Common myeloid progenitor, CD34-positive (primary cell): ENCODE measurements around the gene CD19.
A peak's percentile ranks its signal among the peaks of the same experiment; 100 is the strongest.

ENCODE experiments used
- CTCF ChIA-PET: fragments of 350-600 bp; sonication (Branson Sonifier 250); formaldehyde crosslinking; loops from one replicate; lab custom pipeline; 2021; ENCODE audit warnings: antibody characterized with exemption; lab: Charles Lee
- POLR2A ChIA-PET: fragments of 350-600 bp; sonication (Branson Sonifier 250); formaldehyde crosslinking; loops from one replicate; lab custom pipeline; 2021; ENCODE audit warnings: antibody characterized with exemption; lab: Charles Lee
- DNase-seq, 3 donors: peaks; one replicate each; pipeline versions ENCODE4 v3.0.0 to v3.0.0-alpha.2; 2013
- H3K27ac ChIP-seq, 2 experiments: 1 replicate in 1 of 2; 2 replicates in 1 of 2; pipeline ENCODE4 v1.7.0; 2013; ENCODE audit warnings: inconsistent platforms in 2 of 2, low read length in 2 of 2, mild to moderate bottlenecking in 2 of 2, low read depth in 1 of 2, moderate library complexity in 1 of 2; ENCODE audit not compliant: severe bottlenecking in 2 of 2, insufficient read depth in 1 of 2, poor library complexity in 1 of 2
- H3K27me3 ChIP-seq, 5 experiments: replicated peaks in 2 of 5; 1 replicate in 3 of 5; 2 replicates in 2 of 5; pipeline versions ENCODE4 v1.6.1 to v1.7.0; 2013; ENCODE audit warnings: low read length in 4 of 5, mild to moderate bottlenecking in 2 of 5, moderate library complexity in 2 of 5, inconsistent platforms in 1 of 5; ENCODE audit not compliant: insufficient read depth in 5 of 5, control insufficient read depth in 4 of 5
- H3K36me3 ChIP-seq, 4 experiments: 1 replicate in 2 of 4; 2 replicates in 2 of 4; pipeline versions ENCODE4 v1.6.1 to v1.7.0; 2013; ENCODE audit warnings: low read length in 3 of 4, control low read depth in 1 of 4, mild to moderate bottlenecking in 1 of 4; ENCODE audit not compliant: control insufficient read depth in 4 of 4, insufficient read depth in 4 of 4
- H3K4me1 ChIP-seq, 4 experiments: 1 replicate in 3 of 4; 2 replicates in 1 of 4; pipeline versions ENCODE4 v1.6.1 to v1.7.1; 2013; ENCODE audit warnings: low read length in 3 of 4, mild to moderate bottlenecking in 3 of 4, control low read depth in 1 of 4, inconsistent platforms in 1 of 4, moderate library complexity in 1 of 4; ENCODE audit not compliant: control insufficient read depth in 4 of 4, insufficient read depth in 4 of 4; ENCODE audit errors: control extremely low read depth in 1 of 4
- H3K4me3 ChIP-seq, 7 experiments: 1 replicate in 4 of 7; 2 replicates in 3 of 7; pipeline versions ENCODE4 v1.5.1 to v1.7.0; 2013; ENCODE audit warnings: mild to moderate bottlenecking in 7 of 7, low read length in 6 of 7, moderate library complexity in 6 of 7, inconsistent platforms in 2 of 7, low read depth in 2 of 7, control low read depth in 1 of 7; ENCODE audit not compliant: insufficient read depth in 4 of 7, control insufficient read depth in 1 of 7; ENCODE audit errors: extremely low read depth in 1 of 7
- H3K9me3 ChIP-seq, 5 experiments: 1 replicate in 4 of 5; 2 replicates in 1 of 5; pipeline versions ENCODE4 v1.6.1 to v1.7.1; 2013; ENCODE audit warnings: low read length in 4 of 5, mild to moderate bottlenecking in 2 of 5, inconsistent platforms in 1 of 5, low read depth in 1 of 5, moderate library complexity in 1 of 5; ENCODE audit not compliant: control insufficient read depth in 4 of 5, insufficient read depth in 2 of 5; ENCODE audit errors: control extremely low read depth in 1 of 5
- WGBS: methylation state at CpG from one replicate; pipeline ENCODE4 v1.1.5; 2013; ENCODE audit not compliant: insufficient coverage; 5-methylcytosine and 5-hydroxymethylcytosine counted together

CD19 gene

GRCh38 chr16:28932339-28933141, 769 bp downstream of the CD19 start:
- Histone ChIP-seq H3K4me1 (peaks cover 0 to 42% (median 21%) of the 10 kb centered on the region in 4 experiments), H3K9me3 (no peaks in the 10 kb centered on the region), H3K36me3 (no peaks in the 10 kb centered on the region), H3K4me3 (no peak overlapping the region), H3K27ac (peak overlapping the region in 1 of 2 experiments; percentile 58), H3K27me3 (no peaks in the 10 kb centered on the region)
- ChIA-PET CTCF (interaction anchor here (0.7 to 3.1 kb wide), 3 partner anchors 9 to 17 kb away, joined by 4 to 21 read pairs (median 5); no protein-coding TSS in a partner anchor), POLR2A (interaction anchor here (0.8 kb wide), 1 partner anchor 11 kb away, joined by 3 read pairs; no protein-coding TSS in a partner anchor)
- no peak for DNase-seq
- 91% methylated on average over 18 of the region's 20 CpGs for WGBS

- ChIA-PET POLR2A (interaction anchor here (0.8 kb wide), 1 partner anchor 11 kb away, joined by 3 read pairs; no protein-coding TSS in a partner anchor), CTCF (interaction anchor here (0.7 to 3.1 kb wide), 4 partner anchors 8 to 18 kb away, joined by 3 to 21 read pairs (median 4); no protein-coding TSS in a partner anchor)
- peaks cover 0 to 42% (median 21%) of the 10 kb centered on the region in 4 experiments for H3K4me1 ChIP-seq
- no peaks in the 10 kb centered on the region for H3K9me3 ChIP-seq
- no peaks in the 10 kb centered on the region for H3K27me3 ChIP-seq
- DNase-seq = no peak
- no peak overlapping the region for H3K27ac ChIP-seq
- no peaks in the 10 kb centered on the region for H3K36me3 ChIP-seq
- no peak overlapping the region for H3K4me3 ChIP-seq
- 97% methylated on average over 5 of the region's 8 CpGs for WGBS
Observed at GRCh38 chr16:28933171-28933570, 1.4 kb downstream of the CD19 start.

GRCh38 chr16:28935346-28935745, 3.6 kb downstream of the CD19 start:
- ChIA-PET CTCF (interaction anchor here (2.5 kb wide), 1 partner anchor 10 kb away, joined by 14 read pairs; no protein-coding TSS in a partner anchor), POLR2A (no interaction called here)
- Histone ChIP-seq H3K27me3 (no peaks in the 10 kb centered on the region), H3K4me3 (peak overlapping the region in 1 of 7 experiments; percentile 62), H3K9me3 (no peaks in the 10 kb centered on the region), H3K36me3 (no peaks in the 10 kb centered on the region), H3K4me1 (peaks cover 0 to 40% (median 18%) of the 10 kb centered on the region in 4 experiments), H3K27ac (no peak overlapping the region)
- WGBS = 94% methylated on average over 3 of the region's 4 CpGs
- DNase-seq = peak in 1 of 3 donors; percentile 17

- Histone ChIP-seq H3K27ac (peak overlapping the region in 1 of 2 experiments; percentile 39), H3K4me1 (peaks cover 0 to 32% (median 10%) of the 10 kb centered on the region in 4 experiments), H3K27me3 (no peaks in the 10 kb centered on the region), H3K9me3 (no peaks in the 10 kb centered on the region), H3K4me3 (peak overlapping the region; percentile 22 to 79 (median 62)), H3K36me3 (no peaks in the 10 kb centered on the region)
- ChIA-PET POLR2A (interaction anchor here (0.9 to 1.0 kb wide), 2 partner anchors 9 to 10 kb away, joined by 3 to 7 read pairs; partner anchors contain the start of gene RABEP2), CTCF (interaction anchor here (0.8 to 2.5 kb wide), 6 partner anchors 9 to 45 kb away, joined by 3 to 14 read pairs (median 4); partner anchors contain the start of gene NFATC2IP)
- 21% methylated on average over 23 of the region's 36 CpGs for whole genome bisulfite sequencing
- DNase-seq = peak; percentile 91 to 95 (median 94)
Observed at GRCh38 chr16:28935924-28936783, 4.4 kb downstream of the CD19 start.

- WGBS = 73% methylated on average over 24 of the region's 26 CpGs
- Histone ChIP-seq H3K27ac (peak overlapping the region in 1 of 2 experiments; percentile 58), H3K4me1 (peaks cover 0 to 27% (median 8%) of the 10 kb centered on the region in 4 experiments), H3K4me3 (peak overlapping the region in 4 of 7 experiments; percentile 11 to 79 (median 72)), H3K27me3 (no peaks in the 10 kb centered on the region), H3K36me3 (no peaks in the 10 kb centered on the region), H3K9me3 (no peaks in the 10 kb centered on the region)
- ChIA-PET CTCF (interaction anchor here (0.8 to 2.5 kb wide), 6 partner anchors 9 to 45 kb away, joined by 3 to 14 read pairs (median 4); partner anchors contain the start of gene NFATC2IP), POLR2A (interaction anchor here (0.9 to 1.0 kb wide), 2 partner anchors 9 to 11 kb away, joined by 3 to 7 read pairs; partner anchors contain the start of gene RABEP2)
- no peak for DNase-seq
Observed at GRCh38 chr16:28936784-28937155, 5.0 kb downstream of the CD19 start.

GRCh38 chr16:28937222-28937876, 5.6 kb downstream of the CD19 start:
- H3K36me3 ChIP-seq = no peaks in the 10 kb centered on the region
- H3K4me1 ChIP-seq = peaks cover 0 to 21% (median 8%) of the 10 kb centered on the region in 4 experiments
- no peaks in the 10 kb centered on the region for H3K27me3 ChIP-seq
- DNase-seq = peak in 1 of 3 donors; percentile 16
- peak overlapping the region in 1 of 7 experiments; percentile 79 for H3K4me3 ChIP-seq
- CTCF ChIA-PET = interaction anchor here (0.8 to 2.5 kb wide), 5 partner anchors 8 to 73 kb away, joined by 3 to 14 read pairs (median 5); no protein-coding TSS in a partner anchor
- no peaks in the 10 kb centered on the region for H3K9me3 ChIP-seq
- no peak overlapping the region for H3K27ac ChIP-seq
- POLR2A ChIA-PET = no interaction called here
- WGBS = 94% methylated on average over 6 of the region's 14 CpGs
